ENCODE results near the gene XPO6. TPM values are rescaled to one million over a fixed set of nuclear protein-coding genes. Genes with fewer than 3 reads are reported as not detected.

The XPO6 gene
- total and polyA plus RNA-seq, 4 donors = 27.5 to 50.0 (median 36.0) TPM

- H3K4me3 ChIP-seq (ENCODE audit: low read depth in 1 of 3, low read length in 3 of 3) = peak overlapping the region; percentile 91 to 96 (median 94)
- WGBS = 2% methylated on average over 33 of the region's 33 CpGs
- no peaks in the 10 kb centered on the region for H3K9me3 ChIP-seq (ENCODE audit: control insufficient read depth in 4 of 4, low read length in 3 of 4)
- peaks cover 0 to 12% (median 2%) of the 10 kb centered on the region in 4 donors for H3K36me3 ChIP-seq (ENCODE audit: control insufficient read depth in 4 of 4, insufficient read depth in 3 of 4, low read depth in 1 of 4, low read length in 3 of 4)
- H3K27ac ChIP-seq (ENCODE audit: low read depth in 1 of 2, low read length in 2 of 2) = peak overlapping the region; percentile 61 to 80
- TF ChIP-seq RAD21 (IDR thresholded peaks at IDR 0.05) (peak in 1 of 2 donors; percentile 42), HNF4A (conservative IDR thresholded peaks at IDR 0.05) (no peak), YY1 (IDR thresholded peaks at IDR 0.05) (peak; percentile 64), MAX (IDR thresholded peaks at IDR 0.05) (peak; percentile 40)
- H3K4me1 ChIP-seq (ENCODE audit: control insufficient read depth in 4 of 4, insufficient read depth in 4 of 4, low read length in 3 of 4) = peaks cover 0 to 12% (median 9%) of the 10 kb centered on the region in 4 donors
- no peaks in the 10 kb centered on the region for H3K27me3 ChIP-seq (ENCODE audit: control insufficient read depth in 4 of 4, insufficient read depth in 4 of 4, low read length in 3 of 4)
- H3K9ac ChIP-seq (ENCODE audit: low read depth in 1 of 2, low read length in 2 of 2) = peak overlapping the region; percentile 35 to 71
- peak; percentile 66 for DNase-seq (ENCODE audit: low spot score)
Observed at GRCh38 chr16:28210979-28211588, 681 bp downstream of the XPO6 start.

DNA sequence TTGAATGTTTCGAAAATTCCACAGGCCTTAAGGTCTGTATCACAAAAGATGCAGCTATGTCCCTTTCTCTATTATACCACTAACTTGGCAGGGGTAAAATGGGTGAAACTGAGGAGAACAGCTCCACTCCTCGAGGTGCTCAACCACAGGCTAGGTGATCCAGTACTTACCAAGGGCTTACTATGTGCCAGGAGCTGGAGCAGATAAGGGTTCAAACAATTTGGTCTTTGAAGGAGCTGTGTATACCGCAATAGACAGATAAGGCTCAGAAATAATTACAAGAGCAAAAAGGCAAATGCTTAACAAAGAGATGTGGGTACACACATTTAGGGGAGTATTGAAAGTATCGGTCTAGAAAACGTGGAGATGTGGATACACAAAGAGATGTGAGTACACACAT is 1.5 kb downstream of the XPO6 start:
- no peak for DNase-seq (ENCODE audit: low spot score)
- Histone ChIP-seq H3K4me1 (ENCODE audit: control insufficient read depth in 4 of 4, insufficient read depth in 4 of 4, low read length in 3 of 4) (peaks cover 0 to 12% (median 9%) of the 10 kb centered on the region in 4 donors), H3K4me3 (ENCODE audit: low read depth in 1 of 3, low read length in 3 of 3) (peak overlapping the region in 2 of 3 donors; percentile 91 to 96), H3K36me3 (ENCODE audit: control insufficient read depth in 4 of 4, insufficient read depth in 3 of 4, low read depth in 1 of 4, low read length in 3 of 4) (peaks cover 1 to 12% (median 3%) of the 10 kb centered on the region in 4 donors), H3K9ac (ENCODE audit: low read depth in 1 of 2, low read length in 2 of 2) (no peak overlapping the region), H3K27ac (ENCODE audit: low read depth in 1 of 2, low read length in 2 of 2) (peak overlapping the region in 1 of 2 donors; percentile 61), H3K27me3 (ENCODE audit: control insufficient read depth in 4 of 4, insufficient read depth in 4 of 4, low read length in 3 of 4) (no peaks in the 10 kb centered on the region), H3K9me3 (ENCODE audit: control insufficient read depth in 4 of 4, low read length in 3 of 4) (no peaks in the 10 kb centered on the region)
- WGBS = 73% methylated on average over 5 of the region's 5 CpGs
- TF ChIP-seq FOXA2 (IDR thresholded peaks at IDR 0.05) = no peak
- no peak for TF ChIP-seq RAD21 (IDR thresholded peaks at IDR 0.05)
- TF ChIP-seq GABPA (IDR thresholded peaks at IDR 0.05 in 1 of 2, conservative IDR thresholded peaks at IDR 0.05 in 1 of 2) = no peak
- no peak for TF ChIP-seq RXRA (IDR thresholded peaks at IDR 0.05)
- TF ChIP-seq ATF3 (IDR thresholded peaks at IDR 0.05) = no peak
- TF ChIP-seq HNF4A (conservative IDR thresholded peaks at IDR 0.05) = no peak
- TF ChIP-seq, protein P1, sequence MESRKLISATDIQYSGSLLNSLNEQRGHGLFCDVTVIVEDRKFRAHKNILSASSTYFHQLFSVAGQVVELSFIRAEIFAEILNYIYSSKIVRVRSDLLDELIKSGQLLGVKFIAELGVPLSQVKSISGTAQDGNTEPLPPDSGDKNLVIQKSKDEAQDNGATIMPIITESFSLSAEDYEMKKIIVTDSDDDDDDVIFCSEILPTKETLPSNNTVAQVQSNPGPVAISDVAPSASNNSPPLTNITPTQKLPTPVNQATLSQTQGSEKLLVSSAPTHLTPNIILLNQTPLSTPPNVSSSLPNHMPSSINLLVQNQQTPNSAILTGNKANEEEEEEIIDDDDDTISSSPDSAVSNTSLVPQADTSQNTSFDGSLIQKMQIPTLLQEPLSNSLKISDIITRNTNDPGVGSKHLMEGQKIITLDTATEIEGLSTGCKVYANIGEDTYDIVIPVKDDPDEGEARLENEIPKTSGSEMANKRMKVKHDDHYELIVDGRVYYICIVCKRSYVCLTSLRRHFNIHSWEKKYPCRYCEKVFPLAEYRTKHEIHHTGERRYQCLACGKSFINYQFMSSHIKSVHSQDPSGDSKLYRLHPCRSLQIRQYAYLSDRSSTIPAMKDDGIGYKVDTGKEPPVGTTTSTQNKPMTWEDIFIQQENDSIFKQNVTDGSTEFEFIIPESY (IDR thresholded peaks at IDR 0.05) = no peak
- no peak for TF ChIP-seq JUND (IDR thresholded peaks at IDR 0.05)
- TF ChIP-seq YY1 (IDR thresholded peaks at IDR 0.05) = no peak

DNA sequence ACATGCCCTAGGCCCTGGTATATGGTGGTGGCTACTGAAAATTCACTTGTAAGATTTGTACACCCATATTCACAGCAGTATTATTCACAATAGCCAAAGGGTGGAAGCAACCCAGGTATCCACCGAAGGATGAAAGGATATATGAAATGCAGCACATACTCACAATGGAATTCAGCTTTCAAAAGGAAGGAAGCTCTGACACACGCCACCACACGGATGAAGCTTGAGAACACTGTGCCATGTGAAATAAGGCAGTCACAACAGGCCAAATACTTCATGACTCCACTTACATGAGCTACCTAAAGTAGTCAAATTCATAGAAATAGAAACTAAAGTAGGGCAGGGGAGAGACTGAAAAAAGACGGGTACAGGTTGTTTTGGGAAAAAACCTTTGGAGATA is 2.9 kb downstream of the XPO6 start:
- Histone ChIP-seq H3K27me3 (ENCODE audit: control insufficient read depth in 4 of 4, insufficient read depth in 4 of 4, low read length in 3 of 4) (no peaks in the 10 kb centered on the region), H3K36me3 (ENCODE audit: control insufficient read depth in 4 of 4, insufficient read depth in 3 of 4, low read depth in 1 of 4, low read length in 3 of 4) (peaks cover 1 to 19% (median 11%) of the 10 kb centered on the region in 4 donors), H3K9me3 (ENCODE audit: control insufficient read depth in 4 of 4, low read length in 3 of 4) (no peaks in the 10 kb centered on the region), H3K27ac (ENCODE audit: low read depth in 1 of 2, low read length in 2 of 2) (no peak overlapping the region), H3K4me3 (ENCODE audit: low read depth in 1 of 3, low read length in 3 of 3) (no peak overlapping the region), H3K9ac (ENCODE audit: low read depth in 1 of 2, low read length in 2 of 2) (no peak overlapping the region), H3K4me1 (ENCODE audit: control insufficient read depth in 4 of 4, insufficient read depth in 4 of 4, low read length in 3 of 4) (peaks cover 0 to 12% (median 9%) of the 10 kb centered on the region in 4 donors)
- no peak for DNase-seq (ENCODE audit: low spot score)
- whole genome bisulfite sequencing = 92% methylated on average over 4 of the region's 4 CpGs
- TF ChIP-seq FOXA1 (IDR thresholded peaks at IDR 0.05) (no peak), SP1 (IDR thresholded peaks at IDR 0.05) (no peak), TAF1 (conservative IDR thresholded peaks at IDR 0.05) (no peak), HNF4G (IDR thresholded peaks at IDR 0.05) (no peak), RAD21 (IDR thresholded peaks at IDR 0.05) (no peak), GABPA (IDR thresholded peaks at IDR 0.05 in 1 of 2, conservative IDR thresholded peaks at IDR 0.05 in 1 of 2) (no peak), NR2F2 (IDR thresholded peaks at IDR 0.05) (no peak), RXRA (IDR thresholded peaks at IDR 0.05) (no peak), EGR1 (IDR thresholded peaks at IDR 0.05; ENCODE audit: low read depth in 2 of 2) (no peak)
- TF ChIP-seq, protein P1 (IDR thresholded peaks at IDR 0.05) = no peak
- TF ChIP-seq, protein P2, sequence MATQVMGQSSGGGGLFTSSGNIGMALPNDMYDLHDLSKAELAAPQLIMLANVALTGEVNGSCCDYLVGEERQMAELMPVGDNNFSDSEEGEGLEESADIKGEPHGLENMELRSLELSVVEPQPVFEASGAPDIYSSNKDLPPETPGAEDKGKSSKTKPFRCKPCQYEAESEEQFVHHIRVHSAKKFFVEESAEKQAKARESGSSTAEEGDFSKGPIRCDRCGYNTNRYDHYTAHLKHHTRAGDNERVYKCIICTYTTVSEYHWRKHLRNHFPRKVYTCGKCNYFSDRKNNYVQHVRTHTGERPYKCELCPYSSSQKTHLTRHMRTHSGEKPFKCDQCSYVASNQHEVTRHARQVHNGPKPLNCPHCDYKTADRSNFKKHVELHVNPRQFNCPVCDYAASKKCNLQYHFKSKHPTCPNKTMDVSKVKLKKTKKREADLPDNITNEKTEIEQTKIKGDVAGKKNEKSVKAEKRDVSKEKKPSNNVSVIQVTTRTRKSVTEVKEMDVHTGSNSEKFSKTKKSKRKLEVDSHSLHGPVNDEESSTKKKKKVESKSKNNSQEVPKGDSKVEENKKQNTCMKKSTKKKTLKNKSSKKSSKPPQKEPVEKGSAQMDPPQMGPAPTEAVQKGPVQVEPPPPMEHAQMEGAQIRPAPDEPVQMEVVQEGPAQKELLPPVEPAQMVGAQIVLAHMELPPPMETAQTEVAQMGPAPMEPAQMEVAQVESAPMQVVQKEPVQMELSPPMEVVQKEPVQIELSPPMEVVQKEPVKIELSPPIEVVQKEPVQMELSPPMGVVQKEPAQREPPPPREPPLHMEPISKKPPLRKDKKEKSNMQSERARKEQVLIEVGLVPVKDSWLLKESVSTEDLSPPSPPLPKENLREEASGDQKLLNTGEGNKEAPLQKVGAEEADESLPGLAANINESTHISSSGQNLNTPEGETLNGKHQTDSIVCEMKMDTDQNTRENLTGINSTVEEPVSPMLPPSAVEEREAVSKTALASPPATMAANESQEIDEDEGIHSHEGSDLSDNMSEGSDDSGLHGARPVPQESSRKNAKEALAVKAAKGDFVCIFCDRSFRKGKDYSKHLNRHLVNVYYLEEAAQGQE (IDR thresholded peaks at IDR 0.05) = no peak
